ENCODE measurements around the gene CCDC110. TPM values are rescaled to one million over a fixed set of nuclear protein-coding genes. Genes with fewer than 3 reads are reported as not detected.
"Not testable (repeated sequence)": the region's sequence is repeated elsewhere in the genome, so short reads cannot be mapped to it uniquely, and the experiment has no call there.

The CCDC110 gene
- total RNA-seq, 4 donors from 2014 or later: 0.67 to 7.5 (median 2.4) TPM

GRCh38 chr4:185515248-185515647 is 43.7 kb upstream of the CCDC110 start:
- peaks cover 8 to 58% of the 10 kb centered on the region in 2 donors for H3K36me3 ChIP-seq

GRCh38 chr4:185514182-185514697 is 42.7 kb upstream of the CCDC110 start:
- no peak for ATAC-seq
- H3K27ac ChIP-seq: peak overlapping the region; percentile 70 to 81 (median 78)
- no peaks in the 10 kb centered on the region for H3K27me3 ChIP-seq
- H3K36me3 ChIP-seq: peaks cover 8 to 51% of the 10 kb centered on the region in 2 donors
- TF ChIP-seq CTCF (IDR thresholded peaks at IDR 0.05): no peak
- no peak for TF ChIP-seq POLR2A (IDR thresholded peaks at IDR 0.05)
- TF ChIP-seq EP300 (IDR thresholded peaks at IDR 0.05): no peak
- TF ChIP-seq POLR2AphosphoS5 (IDR thresholded peaks at IDR 0.05): no peak
- WGBS, 2 donors (ENCODE audit: low coverage in 1 of 2): 65 to 66% methylated on average over 4 to 17 of the region's 17 CpGs
- no peaks in the 10 kb centered on the region for H3K9me3 ChIP-seq
- H3K4me3 ChIP-seq: no peak overlapping the region
- peaks cover 10 to 93% (median 25%) of the 10 kb centered on the region in 3 donors for H3K4me1 ChIP-seq

More at GRCh38 chr4:185515248-185515647, 43.7 kb upstream of the CCDC110 start:
- no peaks in the 10 kb centered on the region for H3K27me3 ChIP-seq
- H3K27ac ChIP-seq: peak overlapping the region; percentile 1 to 80 (median 73)
- TF ChIP-seq POLR2AphosphoS5 (IDR thresholded peaks at IDR 0.05) (no peak), EP300 (IDR thresholded peaks at IDR 0.05) (no peak), POLR2A (IDR thresholded peaks at IDR 0.05) (no peak), CTCF (IDR thresholded peaks at IDR 0.05) (no peak)
- no peaks in the 10 kb centered on the region for H3K9me3 ChIP-seq
- peaks cover 10 to 91% (median 29%) of the 10 kb centered on the region in 3 donors for H3K4me1 ChIP-seq
- no peak for ATAC-seq
- WGBS, 2 donors (ENCODE audit: low coverage in 1 of 2): 72 to 76% methylated on average over 4 of the region's 4 CpGs
- no peak overlapping the region for H3K4me3 ChIP-seq

GRCh38 chr4:185513489-185514181 is 42.1 kb upstream of the CCDC110 start:
- WGBS, 2 donors (ENCODE audit: low coverage in 1 of 2): 21 to 42% methylated on average over 2 to 10 of the region's 10 CpGs
- H3K9me3 ChIP-seq: no peaks in the 10 kb centered on the region
- peak; percentile 69 for ATAC-seq
- peaks cover 5 to 46% of the 10 kb centered on the region in 2 donors for H3K36me3 ChIP-seq
- peaks cover 10 to 93% (median 20%) of the 10 kb centered on the region in 3 donors for H3K4me1 ChIP-seq
- peak overlapping the region; percentile 70 to 81 (median 78) for H3K27ac ChIP-seq
- no peaks in the 10 kb centered on the region for H3K27me3 ChIP-seq
- no peak overlapping the region for H3K4me3 ChIP-seq
- no peak for TF ChIP-seq CTCF (IDR thresholded peaks at IDR 0.05)
- no peak for TF ChIP-seq POLR2AphosphoS5 (IDR thresholded peaks at IDR 0.05)
- TF ChIP-seq EP300 (IDR thresholded peaks at IDR 0.05): no peak
- TF ChIP-seq POLR2A (IDR thresholded peaks at IDR 0.05): no peak

GRCh38 chr4:185512516-185512915 is 41.0 kb upstream of the CCDC110 start:
- H3K4me3 ChIP-seq: no peak overlapping the region
- peaks cover 10 to 81% (median 19%) of the 10 kb centered on the region in 3 donors for H3K4me1 ChIP-seq
- no peak for TF ChIP-seq POLR2A (IDR thresholded peaks at IDR 0.05)
- no peak for TF ChIP-seq CTCF (IDR thresholded peaks at IDR 0.05)
- TF ChIP-seq EP300 (IDR thresholded peaks at IDR 0.05): no peak
- TF ChIP-seq POLR2AphosphoS5 (IDR thresholded peaks at IDR 0.05): no peak
- no peaks in the 10 kb centered on the region for H3K27me3 ChIP-seq
- peak overlapping the region; percentile 70 to 81 (median 78) for H3K27ac ChIP-seq
- no peaks in the 10 kb centered on the region for H3K9me3 ChIP-seq
- WGBS, 2 donors (ENCODE audit: low coverage in 1 of 2): 37 to 54% methylated on average over 2 to 3 of the region's 3 CpGs
- H3K36me3 ChIP-seq: peaks cover 0 to 46% of the 10 kb centered on the region in 2 donors
- no peak for ATAC-seq

- H3K4me3 ChIP-seq, H3K9me3 ChIP-seq, H3K27me3 ChIP-seq, ATAC-seq: not testable (repeated sequence)
- 56 to 100% methylated on average over 1 to 2 of the region's 2 CpGs for WGBS, 2 donors (ENCODE audit: low coverage in 1 of 2)
- peaks cover 0 to 41% of the 10 kb centered on the region in 2 donors for H3K36me3 ChIP-seq
- peaks cover 10 to 71% (median 19%) of the 10 kb centered on the region in 3 donors for H3K4me1 ChIP-seq
- peak overlapping the region; percentile 63 to 80 (median 73) for H3K27ac ChIP-seq
Observed at GRCh38 chr4:185511243-185511642, 39.7 kb upstream of the CCDC110 start.

Data from gastroesophageal sphincter (tissue), 4 donors.